Liver (tissue), 9 donors: ENCODE data around the gene SAMD4A. TPM values are rescaled to one million over a fixed set of nuclear protein-coding genes. Genes with fewer than 3 reads are reported as not detected.

Experiments used
- DNase-seq: peaks from one replicate; pipeline ENCODE4 v3.0.0-alpha.2; 2017; ENCODE audit warnings: low spot score
- H3K27ac ChIP-seq, 2 donors: one replicate each; pipeline ENCODE4 v1.7.0; 2013; ENCODE audit warnings: inconsistent platforms in 2 of 2, low read length in 2 of 2, control low read depth in 1 of 2, low read depth in 1 of 2, mild to moderate bottlenecking in 1 of 2
- H3K27me3 ChIP-seq, 4 donors: one replicate each; pipeline versions ENCODE4 v1.6.1 to v1.7.0; 2013; ENCODE audit warnings: low read length in 3 of 4, inconsistent platforms in 1 of 4, mild to moderate bottlenecking in 1 of 4, moderate library complexity in 1 of 4; ENCODE audit not compliant: control insufficient read depth in 4 of 4, insufficient read depth in 4 of 4
- H3K36me3 ChIP-seq, 4 donors: one replicate each; pipeline versions ENCODE4 v1.6.1 to v1.7.0; 2013; ENCODE audit warnings: low read length in 3 of 4, mild to moderate bottlenecking in 3 of 4, low read depth in 1 of 4, moderate library complexity in 1 of 4; ENCODE audit not compliant: control insufficient read depth in 4 of 4, insufficient read depth in 3 of 4
- H3K4me1 ChIP-seq, 4 donors: one replicate each; pipeline versions ENCODE4 v1.6.1 to v1.7.0; 2013; ENCODE audit warnings: low read length in 3 of 4, mild to moderate bottlenecking in 3 of 4, moderate library complexity in 1 of 4; ENCODE audit not compliant: control insufficient read depth in 4 of 4, insufficient read depth in 4 of 4
- H3K4me3 ChIP-seq, 3 donors: one replicate each; pipeline versions ENCODE4 v1.6.1 to v1.7.0; 2013; ENCODE audit warnings: low read length in 3 of 3, control low read depth in 1 of 3, low read depth in 1 of 3, mild to moderate bottlenecking in 1 of 3
- H3K9ac ChIP-seq, 2 donors: one replicate each; pipeline ENCODE4 v1.7.0; 2013; ENCODE audit warnings: low read length in 2 of 2, mild to moderate bottlenecking in 2 of 2, moderate library complexity in 2 of 2, control low read depth in 1 of 2, low read depth in 1 of 2
- H3K9me3 ChIP-seq, 4 donors: one replicate each; pipeline versions ENCODE4 v1.6.1 to v1.7.0; 2013; ENCODE audit warnings: low read length in 3 of 4; ENCODE audit not compliant: control insufficient read depth in 4 of 4
- ATF3 ChIP-seq: IDR thresholded peaks from 2 replicates; pipeline ENCODE4 v1.6.1; 2016; ENCODE audit warnings: antibody characterized with exemption
- CTCF ChIP-seq: fragments of 150-350 bp; IDR thresholded peaks from 2 replicates; pipeline ENCODE4 v1.5.1; 2017; ENCODE audit warnings: improper control_type of control experiment, low read depth, low read length; ENCODE audit not compliant: missing input control
- EGR1 ChIP-seq, 2 donors: IDR thresholded peaks; 2 replicates each; pipeline ENCODE4 v1.6.1; 2016 to 2018; ENCODE audit warnings: antibody characterized with exemption in 2 of 2, low read depth in 2 of 2
- FOXA1 ChIP-seq: IDR thresholded peaks from 2 replicates; pipeline ENCODE4 v1.6.1; 2016; ENCODE audit warnings: antibody characterized with exemption
- GABPA ChIP-seq, 2 donors: IDR thresholded peaks in 1 of 2; conservative IDR thresholded peaks in 1 of 2; 2 replicates each; pipeline ENCODE4 v1.6.1; 2016; ENCODE audit warnings: antibody characterized with exemption in 2 of 2, mild to moderate bottlenecking in 1 of 2, moderate library complexity in 1 of 2
- HNF4A ChIP-seq, 2 donors: conservative IDR thresholded peaks; 2 replicates each; pipeline ENCODE4 v1.6.1; 2016; ENCODE audit warnings: antibody characterized with exemption in 2 of 2, mild to moderate bottlenecking in 2 of 2
- HNF4G ChIP-seq: IDR thresholded peaks from 2 replicates; pipeline ENCODE4 v1.6.1; 2016; ENCODE audit warnings: antibody characterized with exemption
- JUND ChIP-seq, 2 donors: IDR thresholded peaks; 2 replicates each; pipeline ENCODE4 v1.6.1; 2016; ENCODE audit warnings: antibody characterized with exemption in 2 of 2
- MAX ChIP-seq: IDR thresholded peaks from 2 replicates; pipeline ENCODE4 v1.6.1; 2016; ENCODE audit warnings: antibody characterized with exemption
- NR2F2 ChIP-seq: IDR thresholded peaks from 2 replicates; pipeline ENCODE4 v1.6.1; 2016; ENCODE audit warnings: antibody characterized with exemption
- RAD21 ChIP-seq, 2 donors: IDR thresholded peaks; 2 replicates each; pipeline ENCODE4 v1.6.1; 2016; ENCODE audit warnings: antibody characterized with exemption in 2 of 2, mild to moderate bottlenecking in 2 of 2
- RXRA ChIP-seq, 2 donors: IDR thresholded peaks; 2 replicates each; pipeline ENCODE4 v1.6.1; 2017 to 2018; ENCODE audit warnings: antibody characterized with exemption in 2 of 2, mild to moderate bottlenecking in 1 of 2
- SP1 ChIP-seq: IDR thresholded peaks from 2 replicates; pipeline ENCODE4 v1.6.1; 2018; ENCODE audit warnings: antibody characterized with exemption, mild to moderate bottlenecking
- TAF1 ChIP-seq: conservative IDR thresholded peaks from 2 replicates; pipeline ENCODE4 v1.6.1; 2016; ENCODE audit warnings: antibody characterized with exemption, mild to moderate bottlenecking
- YY1 ChIP-seq: IDR thresholded peaks from 2 replicates; pipeline ENCODE4 v1.6.1; 2016; ENCODE audit warnings: antibody characterized with exemption, mild to moderate bottlenecking
- ZBTB33 ChIP-seq: IDR thresholded peaks from 2 replicates; pipeline ENCODE4 v1.6.1; 2016; ENCODE audit warnings: antibody characterized with exemption
- WGBS: extraction: QIAGEN DNeasy Blood & Tissue Kit; methylation state at CpG from one replicate; pipeline ENCODE4 v1.1.7; 2013; 5-methylcytosine and 5-hydroxymethylcytosine counted together
- polyA plus RNA-seq, 2 donors: library from polyadenylated mRNA; stranded (reverse) in 1 of 2; unstranded in 1 of 2; fragments of 200-250 nt in 1 of 2; fragments of >200 nt in 1 of 2; fragmentation: Nextera tagmentation in 1 of 2; extraction: Ambion mirVana in 1 of 2; gene quantifications; one replicate each; pipeline versions ENCODE4 v1.2.1 to v1.2.3, GENCODE V29; 2013 to 2015
- total RNA-seq, 2 donors: library from RNA; depleted of rRNA; stranded (reverse); fragments of >200 nt; gene quantifications; one replicate each; pipeline ENCODE4 v1.2.3, GENCODE V29; 2014
- TF ChIP-seq, protein P1 (sequence below): IDR thresholded peaks from 2 replicates; pipeline ENCODE4 v1.6.1; 2016; ENCODE audit warnings: antibody characterized with exemption, mild to moderate bottlenecking
- donor health status: healthy.
- donor health status: healthy.
- donor health status: healthy.
- donor health status: healthy.
- donor health status: healthy.

Gene SAMD4A
- total and polyA plus RNA-seq, 4 donors: 4.3 to 17.8 (median 8.1) TPM

DNA sequence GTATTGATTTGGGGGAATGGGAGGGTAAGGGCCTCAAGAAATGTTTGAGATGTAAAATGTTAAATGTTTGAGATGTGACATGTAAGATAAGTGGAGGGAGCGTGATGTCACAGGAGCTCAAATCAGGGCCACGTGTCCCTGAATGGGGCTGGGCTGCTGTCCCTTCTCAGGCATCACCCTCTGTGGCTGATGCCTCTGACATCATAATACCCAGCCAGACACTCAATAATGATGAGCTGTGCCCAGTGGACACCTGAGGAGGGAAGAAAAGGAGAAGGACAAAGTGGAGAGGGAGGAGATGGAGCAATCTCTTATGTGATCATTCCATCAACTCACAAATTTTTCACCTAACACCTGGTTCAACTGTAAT is 120.8 kb downstream of the SAMD4A start:
- TF ChIP-seq JUND (IDR thresholded peaks at IDR 0.05) (no peak), CTCF (no peak), ZBTB33 (no peak), ATF3 (no peak), SP1 (no peak), HNF4A (conservative IDR thresholded peaks at IDR 0.05) (no peak), NR2F2 (no peak), RXRA (IDR thresholded peaks at IDR 0.05) (no peak), RAD21 (IDR thresholded peaks at IDR 0.05) (no peak), HNF4G (no peak), TAF1 (no peak), GABPA (IDR thresholded peaks at IDR 0.05 in 1 of 2, conservative IDR thresholded peaks at IDR 0.05 in 1 of 2) (no peak), FOXA1 (no peak), EGR1 (IDR thresholded peaks at IDR 0.05; ENCODE audit: low read depth in 2 of 2) (no peak), YY1 (no peak)
- peak overlapping the region in 1 of 2 donors; percentile 43 for H3K27ac ChIP-seq
- WGBS: 90% methylated on average over 2 of the region's 2 CpGs

DNA sequence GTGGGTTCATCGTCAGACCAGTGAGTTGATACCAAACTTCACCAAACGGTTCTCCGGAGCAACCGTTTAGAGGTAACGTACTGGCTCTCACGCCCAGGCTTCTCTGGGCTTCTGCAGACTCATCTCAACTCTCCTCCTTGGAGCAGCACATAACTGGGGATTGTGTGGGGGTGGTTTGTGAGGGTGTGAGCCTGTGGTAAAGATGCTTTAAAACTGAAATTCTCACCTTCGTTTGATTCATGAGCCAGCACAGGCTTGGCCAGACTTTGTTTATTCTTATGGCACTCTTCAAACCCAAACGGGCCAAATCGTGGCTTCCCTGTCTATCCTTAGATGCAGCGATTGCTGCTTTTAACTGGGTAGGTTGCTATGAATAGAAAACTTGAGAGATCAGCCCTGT is 121.3 kb downstream of the SAMD4A start:
- no peaks in the 10 kb centered on the region for H3K36me3 ChIP-seq
- 89% methylated on average over 10 of the region's 10 CpGs for WGBS
- no peak for DNase-seq
- peak overlapping the region in 1 of 2 donors; percentile 43 for H3K27ac ChIP-seq
- H3K27me3 ChIP-seq: no peaks in the 10 kb centered on the region
- peaks cover 0 to 7% (median 2%) of the 10 kb centered on the region in 4 donors for H3K4me1 ChIP-seq
- no peaks in the 10 kb centered on the region for H3K9me3 ChIP-seq
- TF ChIP-seq NR2F2: no peak
- TF ChIP-seq JUND (IDR thresholded peaks at IDR 0.05): no peak
- no peak for TF ChIP-seq RAD21 (IDR thresholded peaks at IDR 0.05)
- no peak for TF ChIP-seq HNF4A (conservative IDR thresholded peaks at IDR 0.05)
- TF ChIP-seq RXRA (IDR thresholded peaks at IDR 0.05): no peak
- no peak for TF ChIP-seq MAX
- TF ChIP-seq, protein P1, sequence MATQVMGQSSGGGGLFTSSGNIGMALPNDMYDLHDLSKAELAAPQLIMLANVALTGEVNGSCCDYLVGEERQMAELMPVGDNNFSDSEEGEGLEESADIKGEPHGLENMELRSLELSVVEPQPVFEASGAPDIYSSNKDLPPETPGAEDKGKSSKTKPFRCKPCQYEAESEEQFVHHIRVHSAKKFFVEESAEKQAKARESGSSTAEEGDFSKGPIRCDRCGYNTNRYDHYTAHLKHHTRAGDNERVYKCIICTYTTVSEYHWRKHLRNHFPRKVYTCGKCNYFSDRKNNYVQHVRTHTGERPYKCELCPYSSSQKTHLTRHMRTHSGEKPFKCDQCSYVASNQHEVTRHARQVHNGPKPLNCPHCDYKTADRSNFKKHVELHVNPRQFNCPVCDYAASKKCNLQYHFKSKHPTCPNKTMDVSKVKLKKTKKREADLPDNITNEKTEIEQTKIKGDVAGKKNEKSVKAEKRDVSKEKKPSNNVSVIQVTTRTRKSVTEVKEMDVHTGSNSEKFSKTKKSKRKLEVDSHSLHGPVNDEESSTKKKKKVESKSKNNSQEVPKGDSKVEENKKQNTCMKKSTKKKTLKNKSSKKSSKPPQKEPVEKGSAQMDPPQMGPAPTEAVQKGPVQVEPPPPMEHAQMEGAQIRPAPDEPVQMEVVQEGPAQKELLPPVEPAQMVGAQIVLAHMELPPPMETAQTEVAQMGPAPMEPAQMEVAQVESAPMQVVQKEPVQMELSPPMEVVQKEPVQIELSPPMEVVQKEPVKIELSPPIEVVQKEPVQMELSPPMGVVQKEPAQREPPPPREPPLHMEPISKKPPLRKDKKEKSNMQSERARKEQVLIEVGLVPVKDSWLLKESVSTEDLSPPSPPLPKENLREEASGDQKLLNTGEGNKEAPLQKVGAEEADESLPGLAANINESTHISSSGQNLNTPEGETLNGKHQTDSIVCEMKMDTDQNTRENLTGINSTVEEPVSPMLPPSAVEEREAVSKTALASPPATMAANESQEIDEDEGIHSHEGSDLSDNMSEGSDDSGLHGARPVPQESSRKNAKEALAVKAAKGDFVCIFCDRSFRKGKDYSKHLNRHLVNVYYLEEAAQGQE: no peak
- no peak for TF ChIP-seq ZBTB33
- no peak for TF ChIP-seq CTCF
- H3K9ac ChIP-seq: no peak overlapping the region
- no peak overlapping the region for H3K4me3 ChIP-seq

More for the DNA sequence above, 120.8 kb downstream of the SAMD4A start:
- Histone ChIP-seq H3K4me1 (peaks cover 0 to 7% (median 2%) of the 10 kb centered on the region in 4 donors), H3K9ac (no peak overlapping the region), H3K36me3 (no peaks in the 10 kb centered on the region), H3K27me3 (no peaks in the 10 kb centered on the region), H3K4me3 (no peak overlapping the region), H3K9me3 (no peaks in the 10 kb centered on the region)
- no peak for DNase-seq
